Right atrium auricular region (tissue), 2 donors: ENCODE data around the gene CHKA. TPM values are rescaled to one million over a fixed set of nuclear protein-coding genes. Genes with fewer than 3 reads are reported as not detected.

Source experiments
- DNase-seq: peaks from one replicate; pipeline ENCODE4 v3.0.0-alpha.2; 2019; ENCODE audit warnings: low spot score
- H3K27ac ChIP-seq, 2 donors: fragments of 200-600 bp; sonication (generic); 1 replicate in 1 of 2; 2 replicates in 1 of 2; pipeline ENCODE4 v1.5.1; 2016 to 2019
- H3K27me3 ChIP-seq, 2 donors: fragments of 200-600 bp; sonication (generic); one replicate each; pipeline versions ENCODE4 v1.5.1 to v1.6.0; 2017 to 2019
- H3K36me3 ChIP-seq: fragments of 200-600 bp; sonication (generic); one replicate; pipeline ENCODE4 v1.5.1; 2016
- H3K4me1 ChIP-seq, 2 donors: fragments of 200-600 bp; sonication (generic); one replicate each; pipeline versions ENCODE4 v1.5.1 to v1.6.0; 2017 to 2019
- H3K4me3 ChIP-seq, 2 donors: fragments of 200-600 bp; sonication (generic); 1 replicate in 1 of 2; 2 replicates in 1 of 2; pipeline ENCODE4 v1.5.1; 2017 to 2019; ENCODE audit warnings: mild to moderate bottlenecking in 1 of 2, moderate library complexity in 1 of 2
- H3K9me3 ChIP-seq, 2 donors: fragments of 200-600 bp; sonication (generic); one replicate each; pipeline ENCODE4 v1.5.1; 2019
- CTCF ChIP-seq, 2 donors: fragments of 200-600 bp; sonication (generic); IDR thresholded peaks; one replicate each; pipeline ENCODE4 v1.5.1; 2019; ENCODE audit warnings: antibody characterized with exemption in 2 of 2
- microRNA-seq, 2 donors: library from miRNA; unstranded; fragments of <30 nt; microRNA quantifications; one replicate each; pipeline ENCODE4, GENCODE V29; 2016 to 2017; ENCODE audit warnings: borderline number of aligned reads in 2 of 2, borderline replicate concordance in 1 of 2
- total RNA-seq, 2 donors: library from RNA; depleted of rRNA; stranded (reverse); fragments of >200 nt; gene quantifications; one replicate each; pipeline ENCODE4 v1.1.0, GENCODE V29; 2016

Gene CHKA
- total RNA-seq, 2 donors from 2014 or later: 6.1 to 10.3 TPM

DNA sequence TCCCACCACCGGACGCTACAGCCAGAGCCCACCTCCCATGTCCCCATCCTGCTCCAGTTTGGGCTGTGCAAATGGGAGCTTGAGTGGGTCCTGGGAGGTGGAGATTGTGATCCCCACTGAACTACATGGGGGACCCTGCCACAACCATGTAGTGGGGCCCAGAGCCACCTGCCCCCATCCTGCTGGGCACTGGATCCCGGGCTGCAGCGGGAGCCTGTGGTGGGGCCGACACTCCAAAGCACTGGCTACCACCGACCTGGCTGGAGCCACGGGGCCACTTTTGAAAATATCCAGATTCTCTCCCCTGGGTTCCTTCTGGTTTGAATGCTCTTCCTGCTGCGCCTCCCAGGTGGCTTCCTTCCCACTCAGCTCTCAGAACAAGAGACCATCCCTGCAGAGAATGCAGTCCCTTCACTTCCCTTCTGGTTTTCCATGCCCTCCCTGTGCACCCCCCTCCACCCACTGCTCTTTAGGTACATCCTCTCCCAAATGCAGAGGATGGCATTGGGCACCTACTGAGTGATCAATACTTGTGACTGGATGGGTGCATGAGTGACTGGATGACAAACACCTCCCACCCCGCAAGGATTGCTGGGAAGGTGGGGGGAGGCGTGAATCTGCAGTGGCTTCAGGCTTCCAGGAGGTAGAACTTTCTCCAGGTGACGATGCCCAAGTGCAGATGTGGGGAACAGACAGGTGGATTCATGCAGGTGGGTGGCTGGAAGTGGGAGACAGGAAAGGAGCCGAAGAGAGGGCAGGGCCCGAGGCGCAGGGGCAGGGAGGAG, 116.4 kb downstream of the CHKA start:
- no peak for DNase-seq
- Histone ChIP-seq H3K27ac (no peak overlapping the region), H3K4me3 (peak overlapping the region in 1 of 2 donors; percentile 73), H3K9me3 (no peaks in the 10 kb centered on the region), H3K4me1 (peaks cover 0 to 24% of the 10 kb centered on the region in 2 donors), H3K36me3 (no peaks in the 10 kb centered on the region), H3K27me3 (no peaks in the 10 kb centered on the region)
- TF ChIP-seq CTCF (IDR thresholded peaks at IDR 0.05): no peak

- DNase-seq: peak; percentile 89
- TF ChIP-seq CTCF (IDR thresholded peaks at IDR 0.05): no peak
- H3K9me3 ChIP-seq: no peaks in the 10 kb centered on the region
- no peaks in the 10 kb centered on the region for H3K27me3 ChIP-seq
- no peaks in the 10 kb centered on the region for H3K36me3 ChIP-seq
- H3K4me3 ChIP-seq: peak within 1 kb of the TSS; percentile 64 to 73
- H3K27ac ChIP-seq: peak within 1 kb of the TSS; percentile 64
- H3K4me1 ChIP-seq: peaks cover 0 to 17% of the 10 kb centered on the region in 2 donors
Observed at GRCh38 chr11:68003846-68004550, 117.2 kb downstream of the CHKA start, which contains the start of gene UNC93B1. TSS of gene UNC93B1 (minus strand) at chr11:68004097. CDS start at chr11:68004043, 54 bp downstream.

DNA sequence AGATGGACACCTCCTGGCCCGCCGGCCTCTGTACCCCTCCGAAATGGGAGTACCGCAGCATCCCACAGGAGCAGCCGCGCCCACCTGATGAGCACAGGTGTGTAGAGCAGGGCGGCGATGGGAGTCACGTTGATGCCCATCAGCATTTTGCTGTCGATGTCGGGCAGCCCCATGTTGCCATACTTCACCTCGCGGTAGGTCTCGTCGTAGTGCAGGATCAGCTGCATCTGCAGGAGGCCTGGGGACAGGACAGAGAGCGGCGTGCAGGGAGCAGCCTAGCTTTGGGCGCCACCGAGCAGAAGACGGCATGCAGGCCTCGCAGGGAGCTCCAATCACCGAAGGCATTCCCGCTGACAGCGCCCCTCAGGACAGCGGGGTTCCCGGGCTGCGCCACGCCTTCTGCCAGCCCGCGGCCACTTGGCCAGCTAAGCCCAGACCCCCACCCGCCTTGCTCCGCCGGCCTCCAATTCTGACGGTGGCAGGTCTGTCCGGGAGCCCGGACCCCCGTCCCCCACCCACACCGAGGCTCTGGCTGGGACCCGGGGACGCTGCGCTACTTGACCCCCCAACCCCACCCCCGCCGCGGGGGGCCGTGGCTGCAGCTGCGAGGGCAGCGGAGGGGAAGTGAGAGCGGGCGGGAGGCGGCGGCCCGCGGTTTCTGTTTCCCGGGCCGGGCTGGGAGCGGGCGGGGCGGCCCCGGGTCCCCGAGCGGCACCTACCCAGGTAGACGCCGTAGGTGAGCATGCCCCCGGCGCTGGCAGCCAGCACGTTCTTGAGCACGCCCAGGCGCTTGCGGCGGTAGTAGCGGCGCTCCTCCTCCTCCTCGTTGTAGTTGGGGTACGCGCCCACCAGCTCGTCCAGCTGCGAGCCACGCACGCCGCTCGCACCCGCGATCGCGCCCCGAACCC, 118.0 kb downstream of the CHKA start:
- Histone ChIP-seq H3K27me3 (no peaks in the 10 kb centered on the region), H3K36me3 (no peaks in the 10 kb centered on the region), H3K9me3 (no peaks in the 10 kb centered on the region), H3K4me3 (peak overlapping the region; percentile 64 to 73), H3K4me1 (peaks cover 0 to 12% of the 10 kb centered on the region in 2 donors), H3K27ac (peak overlapping the region; percentile 64)
- no peak for TF ChIP-seq CTCF (IDR thresholded peaks at IDR 0.05)
- DNase-seq: no peak

Small RNAs within 50 kb of the gene (microRNA-seq; reads per million reads assigned to microRNA genes)
- gene MIR4691 (0 to 0.71 reads per million in 2 donors), gene MIR6753 (0 reads per million in 2 donors), gene MIR7113 (2.1 reads per million in 2 donors)

Other genes starting within 250 kb of the CHKA start
- 10 to 100 TPM in 1 of 2 donors, 1 to 10 TPM in 1; 9.2 to 19.7 TPM for gene UNC93B1, start 117.3 kb downstream of the CHKA start, total RNA-seq
- 10 to 100 TPM; 10.5 to 21.6 TPM for gene ALDH3B1, start 111.1 kb downstream of the CHKA start, total RNA-seq
- gene NDUFS8, start 90.7 kb downstream of the CHKA start, total RNA-seq: 100 to 1,000 TPM; 436 to 568 TPM
- 10 to 100 TPM; 19.2 to 50.7 TPM for gene TCIRG1, start 82.4 kb downstream of the CHKA start, total RNA-seq
- 10 to 100 TPM; 20.2 to 20.5 TPM for gene KMT5B, start 91.9 kb upstream of the CHKA start, total RNA-seq
- 10 to 100 TPM; 20.4 to 21.3 TPM for gene C11orf24, start 150.6 kb upstream of the CHKA start, total RNA-seq
- 10 to 100 TPM; 34.6 to 60.9 TPM for gene LRP5, start 191.2 kb upstream of the CHKA start, total RNA-seq